ENCODE measurements around the gene GRIN2A.

GRCh38 chr16:9970244-9970643 lies 212.0 kb downstream of the GRIN2A start:
- TF ChIP-seq CTCF (conservative IDR thresholded peaks at IDR 0.05) (no peak), ZFX (IDR thresholded peaks at IDR 0.05) (no peak)

All from C4-2B (cell line).